CD8-positive, alpha-beta memory T cell (primary cell): ENCODE results near the gene SOX5. TPM values are rescaled to one million over a fixed set of nuclear protein-coding genes. Genes with fewer than 3 reads are reported as not detected.
"Not testable (repeated sequence)": the region's sequence is repeated elsewhere in the genome, so short reads cannot be mapped to it uniquely, and the experiment has no call there.

ENCODE experiments used
- CTCF ChIA-PET: fragments of 350-600 bp; sonication (Branson Sonifier 250); formaldehyde crosslinking; loops from one replicate; lab custom pipeline; 2021; ENCODE audit warnings: antibody characterized with exemption; lab: Charles Lee
- POLR2A ChIA-PET: fragments of 350-600 bp; sonication (Branson Sonifier 250); formaldehyde crosslinking; loops from one replicate; lab custom pipeline; 2021; ENCODE audit warnings: antibody characterized with exemption; lab: Charles Lee
- DNase-seq, 5 donors: peaks; one replicate each; pipeline versions ENCODE4 v3.0.0 to v3.0.0-alpha.2; 2020 to 2022; ENCODE audit warnings: mixed read lengths in 1 of 5
- H3K27ac ChIP-seq: one replicate; pipeline ENCODE4 v1.7.0; 2013; ENCODE audit warnings: low read depth, mild to moderate bottlenecking, low read length, moderate library complexity
- H3K27me3 ChIP-seq: 2 replicates; pipeline ENCODE4 v1.7.0; 2013; ENCODE audit warnings: low read length, mild to moderate bottlenecking; ENCODE audit not compliant: insufficient read depth, poor library complexity, severe bottlenecking
- H3K36me3 ChIP-seq: 2 replicates; pipeline ENCODE4 v1.7.0; 2013; ENCODE audit warnings: mild to moderate bottlenecking, low read length, moderate library complexity; ENCODE audit not compliant: insufficient read depth
- H3K4me1 ChIP-seq: 2 replicates; pipeline ENCODE4 v1.7.0; 2013; ENCODE audit warnings: mild to moderate bottlenecking, low read length, moderate library complexity; ENCODE audit not compliant: insufficient read depth
- H3K4me3 ChIP-seq: 2 replicates; pipeline ENCODE4 v1.7.0; 2013; ENCODE audit warnings: mild to moderate bottlenecking, low read length
- H3K9me3 ChIP-seq: 2 replicates; pipeline ENCODE4 v1.7.0; 2013; ENCODE audit warnings: mild to moderate bottlenecking, low read length
- H3K27ac Mint-ChIP-seq, 8 donors: one replicate each; pipeline ENCODE4 v1.8.0; 2020 to 2021; ENCODE audit warnings: mixed read lengths in 8 of 8, mild to moderate bottlenecking in 6 of 8, inconsistent platforms in 3 of 8, moderate library complexity in 3 of 8
- H3K27me3 Mint-ChIP-seq, 2 donors: one replicate each; pipeline ENCODE4 v1.8.0; 2020 to 2021; ENCODE audit warnings: mixed read lengths in 2 of 2, mild to moderate bottlenecking in 1 of 2, moderate library complexity in 1 of 2
- H3K36me3 Mint-ChIP-seq, 3 donors: one replicate each; pipeline ENCODE4 v1.8.0; 2020 to 2021; ENCODE audit warnings: mixed read lengths in 3 of 3, inconsistent platforms in 1 of 3, mild to moderate bottlenecking in 1 of 3
- H3K4me1 Mint-ChIP-seq, 3 donors: one replicate each; pipeline ENCODE4 v1.8.0; 2020 to 2021; ENCODE audit warnings: mixed read lengths in 3 of 3, inconsistent platforms in 1 of 3, mild to moderate bottlenecking in 1 of 3
- H3K4me3 Mint-ChIP-seq, 7 donors: one replicate each; pipeline ENCODE4 v1.8.0; 2020 to 2021; ENCODE audit warnings: mixed read lengths in 7 of 7, mild to moderate bottlenecking in 6 of 7, moderate library complexity in 4 of 7, inconsistent platforms in 2 of 7
- H3K9me3 Mint-ChIP-seq, 5 donors: one replicate each; pipeline ENCODE4 v1.8.0; 2020 to 2022; ENCODE audit warnings: mixed read lengths in 5 of 5, mild to moderate bottlenecking in 3 of 5, moderate library complexity in 2 of 5, inconsistent platforms in 1 of 5
- polyA plus RNA-seq: library from polyadenylated mRNA; unstranded; fragments of 300-500 nt; fragmentation: Illumina TruSeq; gene quantifications from one replicate; pipeline ENCODE4 v1.2.3, GENCODE V29; 2021
- total RNA-seq, 2 experiments: library from RNA; stranded (reverse); gene quantifications; one replicate each; pipeline ENCODE4 v1.2.3, GENCODE V29; 2021

Gene SOX5
- total and polyA plus RNA-seq, 3 experiments from 2014 or later, result 0.13 to 0.18 TPM; not detected in 1

GRCh38 chr12:23885394-23885793 lies 64.1 kb downstream of the SOX5 start:
- Mint-ChIP-seq H3K4me3 (no peak overlapping the region), H3K36me3 (no peaks in the 10 kb centered on the region), H3K27me3 (no peaks in the 10 kb centered on the region), H3K27ac (no peak overlapping the region), H3K9me3 (peaks cover 0 to 4% (median 0%) of the 10 kb centered on the region in 5 donors), H3K4me1 (no peaks in the 10 kb centered on the region)
- POLR2A ChIA-PET, result no interaction called here
- H3K27ac ChIP-seq, result no peak overlapping the region
- no peaks in the 10 kb centered on the region for H3K4me1 ChIP-seq
- H3K36me3 ChIP-seq, result no peaks in the 10 kb centered on the region
- DNase-seq, result no peak
- no peaks in the 10 kb centered on the region for H3K9me3 ChIP-seq
- H3K4me3 ChIP-seq, result no peak overlapping the region
- no peaks in the 10 kb centered on the region for H3K27me3 ChIP-seq
- CTCF ChIA-PET, result no interaction called here

GRCh38 chr12:23884909-23885308 lies 64.6 kb downstream of the SOX5 start:
- H3K27me3 ChIP-seq, result no peaks in the 10 kb centered on the region
- CTCF ChIA-PET, result no interaction called here

GRCh38 chr12:23880988-23881387 lies 68.5 kb downstream of the SOX5 start:
- no peaks in the 10 kb centered on the region for H3K36me3 ChIP-seq
- no peaks in the 10 kb centered on the region for H3K9me3 ChIP-seq
- H3K9me3 Mint-ChIP-seq, result peaks cover 0 to 5% (median under 1%) of the 10 kb centered on the region in 5 donors
- H3K4me1 ChIP-seq, result no peaks in the 10 kb centered on the region
- no peak overlapping the region for H3K27ac ChIP-seq
- DNase-seq, result no peak
- ChIA-PET CTCF (no interaction called here), POLR2A (no interaction called here)
- no peak overlapping the region for H3K4me3 Mint-ChIP-seq
- H3K27ac Mint-ChIP-seq, result no peak overlapping the region
- no peak overlapping the region for H3K4me3 ChIP-seq
- no peaks in the 10 kb centered on the region for H3K4me1 Mint-ChIP-seq
- H3K27me3 ChIP-seq, result no peaks in the 10 kb centered on the region
- no peaks in the 10 kb centered on the region for H3K27me3 Mint-ChIP-seq
- no peaks in the 10 kb centered on the region for H3K36me3 Mint-ChIP-seq

More at GRCh38 chr12:23884909-23885308, 64.6 kb downstream of the SOX5 start:
- Mint-ChIP-seq H3K4me3 (no peak overlapping the region), H3K36me3 (no peaks in the 10 kb centered on the region), H3K27ac (no peak overlapping the region), H3K9me3 (peaks cover 0 to 4% (median 0%) of the 10 kb centered on the region in 5 donors), H3K27me3 (no peaks in the 10 kb centered on the region), H3K4me1 (no peaks in the 10 kb centered on the region)
- no peak overlapping the region for H3K4me3 ChIP-seq
- no peaks in the 10 kb centered on the region for H3K36me3 ChIP-seq
- no peaks in the 10 kb centered on the region for H3K4me1 ChIP-seq
- POLR2A ChIA-PET, result no interaction called here
- no peak overlapping the region for H3K27ac ChIP-seq
- DNase-seq, result no peak
- H3K9me3 ChIP-seq, result no peaks in the 10 kb centered on the region

- H3K4me1 Mint-ChIP-seq, POLR2A ChIA-PET, H3K4me3 Mint-ChIP-seq, H3K27me3 ChIP-seq, H3K9me3 ChIP-seq, H3K27me3 Mint-ChIP-seq, H3K27ac ChIP-seq, H3K27ac Mint-ChIP-seq, DNase-seq, CTCF ChIA-PET, H3K4me3 ChIP-seq, H3K36me3 ChIP-seq, H3K4me1 ChIP-seq, H3K36me3 Mint-ChIP-seq: not testable (repeated sequence)
- peaks cover 0 to 20% (median 2%) of the 10 kb centered on the region in 5 donors for H3K9me3 Mint-ChIP-seq
Observed at GRCh38 chr12:23876618-23877017, 72.9 kb downstream of the SOX5 start.

DNA sequence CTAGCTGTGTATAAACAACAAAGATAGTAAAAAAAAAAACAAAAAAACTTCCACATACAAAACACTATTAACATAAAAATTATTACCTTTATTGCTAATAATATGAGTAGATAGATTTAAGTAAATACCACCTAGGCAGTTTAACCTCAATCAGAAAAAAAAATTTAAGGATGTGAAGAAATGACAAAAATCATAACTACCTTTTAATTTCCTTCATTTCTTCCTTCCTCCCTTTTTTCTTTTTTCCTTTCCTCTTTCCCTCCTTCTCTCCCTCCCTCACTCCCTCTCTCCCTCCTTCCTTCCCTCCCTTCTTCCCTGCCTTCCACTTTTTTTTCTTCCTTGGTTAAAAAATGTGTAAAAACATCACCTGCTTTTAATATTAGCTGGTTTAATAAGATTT lies 81.7 kb downstream of the SOX5 start:
- POLR2A ChIA-PET, result no interaction called here
- no peak for DNase-seq

DNA sequence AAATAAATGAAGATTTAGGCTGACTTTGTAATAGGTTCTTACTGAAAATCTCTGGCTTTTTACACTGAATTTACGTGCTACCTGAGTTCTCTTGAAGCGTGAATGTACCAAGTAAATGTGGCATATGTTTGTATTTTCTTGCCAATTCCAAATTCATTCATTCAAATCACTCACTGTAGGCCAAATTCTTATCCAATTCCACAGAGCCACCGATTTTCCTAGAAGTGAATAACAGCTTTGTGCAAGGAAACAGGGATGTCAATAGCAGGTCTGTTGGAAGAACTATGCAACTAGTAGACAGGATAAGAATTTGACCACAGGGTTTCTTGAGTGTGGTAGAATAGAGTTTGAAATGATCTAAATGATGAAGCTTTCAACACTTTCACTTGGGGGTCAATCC lies 86.8 kb downstream of the SOX5 start:
- no peaks in the 10 kb centered on the region for H3K36me3 ChIP-seq
- H3K4me1 Mint-ChIP-seq, result no peaks in the 10 kb centered on the region
- H3K27ac ChIP-seq, result no peak overlapping the region
- peaks cover 2 to 8% (median 5%) of the 10 kb centered on the region in 5 donors for H3K9me3 Mint-ChIP-seq
- DNase-seq, result no peak
- H3K4me3 Mint-ChIP-seq, result no peak overlapping the region
- H3K27me3 ChIP-seq, result no peaks in the 10 kb centered on the region
- ChIA-PET CTCF (no interaction called here), POLR2A (no interaction called here)
- H3K27me3 Mint-ChIP-seq, result no peaks in the 10 kb centered on the region
- no peaks in the 10 kb centered on the region for H3K4me1 ChIP-seq
- H3K9me3 ChIP-seq, result no peaks in the 10 kb centered on the region
- no peak overlapping the region for H3K27ac Mint-ChIP-seq
- H3K4me3 ChIP-seq, result no peak overlapping the region
- H3K36me3 Mint-ChIP-seq, result no peaks in the 10 kb centered on the region

More for the DNA sequence above, 81.7 kb downstream of the SOX5 start:
- H3K4me3 Mint-ChIP-seq, result no peak overlapping the region
- Histone ChIP-seq H3K9me3 (no peaks in the 10 kb centered on the region), H3K36me3 (no peaks in the 10 kb centered on the region), H3K4me3 (no peak overlapping the region), H3K27me3 (no peaks in the 10 kb centered on the region), H3K4me1 (no peaks in the 10 kb centered on the region), H3K27ac (no peak overlapping the region)
- no peaks in the 10 kb centered on the region for H3K36me3 Mint-ChIP-seq
- H3K4me1 Mint-ChIP-seq, result no peaks in the 10 kb centered on the region
- peaks cover 2 to 8% (median 4%) of the 10 kb centered on the region in 5 donors for H3K9me3 Mint-ChIP-seq
- CTCF ChIA-PET, result no interaction called here
- H3K27me3 Mint-ChIP-seq, result no peaks in the 10 kb centered on the region
- H3K27ac Mint-ChIP-seq, result no peak overlapping the region

GRCh38 chr12:23860019-23860418 lies 89.5 kb downstream of the SOX5 start:
- H3K9me3 Mint-ChIP-seq, result peaks cover 2 to 23% (median 6%) of the 10 kb centered on the region in 5 donors
- CTCF ChIA-PET, result no interaction called here
- no peak overlapping the region for H3K27ac ChIP-seq
- no peak for DNase-seq
- no peaks in the 10 kb centered on the region for H3K4me1 Mint-ChIP-seq
- H3K27ac Mint-ChIP-seq, result no peak overlapping the region
- POLR2A ChIA-PET, result no interaction called here
- no peaks in the 10 kb centered on the region for H3K4me1 ChIP-seq
- H3K36me3 Mint-ChIP-seq, result no peaks in the 10 kb centered on the region
- H3K4me3 Mint-ChIP-seq, result no peak overlapping the region
- no peaks in the 10 kb centered on the region for H3K27me3 ChIP-seq
- H3K36me3 ChIP-seq, result no peaks in the 10 kb centered on the region
- no peaks in the 10 kb centered on the region for H3K9me3 ChIP-seq
- H3K27me3 Mint-ChIP-seq, result no peaks in the 10 kb centered on the region
- no peak overlapping the region for H3K4me3 ChIP-seq

- no peaks in the 10 kb centered on the region for H3K36me3 Mint-ChIP-seq
- H3K4me3 ChIP-seq, result no peak overlapping the region
- POLR2A ChIA-PET, result no interaction called here
Observed at GRCh38 chr12:23857178-23857577, 92.3 kb downstream of the SOX5 start.

DNA sequence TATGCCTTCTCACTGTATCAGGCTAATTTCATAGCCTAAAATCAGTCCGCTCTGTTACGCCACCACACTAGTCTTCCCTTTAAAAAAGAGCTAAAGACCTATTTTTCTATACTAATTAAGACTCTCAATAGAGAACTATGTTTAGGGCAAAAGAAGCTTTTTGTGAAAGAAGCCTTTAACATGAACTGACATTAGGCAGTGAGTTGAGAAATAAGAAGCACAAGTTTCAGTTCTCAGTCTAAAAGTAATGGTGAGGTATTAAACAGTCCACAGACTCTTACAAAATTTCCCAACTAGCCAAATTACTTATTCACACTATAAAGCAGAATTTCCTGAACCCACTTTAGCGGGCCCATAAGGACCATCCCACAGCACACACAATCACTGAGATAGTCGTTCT lies 93.7 kb downstream of the SOX5 start:
- no peaks in the 10 kb centered on the region for H3K27me3 ChIP-seq
- POLR2A ChIA-PET, result no interaction called here
- peaks cover 2 to 27% (median 5%) of the 10 kb centered on the region in 5 donors for H3K9me3 Mint-ChIP-seq

More at GRCh38 chr12:23857178-23857577, 92.3 kb downstream of the SOX5 start:
- no peaks in the 10 kb centered on the region for H3K4me1 Mint-ChIP-seq
- no peak overlapping the region for H3K4me3 Mint-ChIP-seq
- CTCF ChIA-PET, result no interaction called here
- no peaks in the 10 kb centered on the region for H3K9me3 ChIP-seq
- DNase-seq, result no peak
- no peak overlapping the region for H3K27ac ChIP-seq
- no peaks in the 10 kb centered on the region for H3K27me3 ChIP-seq
- H3K27me3 Mint-ChIP-seq, result no peaks in the 10 kb centered on the region
- H3K4me1 ChIP-seq, result no peaks in the 10 kb centered on the region
- H3K27ac Mint-ChIP-seq, result no peak overlapping the region
- no peaks in the 10 kb centered on the region for H3K36me3 ChIP-seq
- peaks cover 2 to 27% (median 5%) of the 10 kb centered on the region in 5 donors for H3K9me3 Mint-ChIP-seq

More for the DNA sequence above, 93.7 kb downstream of the SOX5 start:
- H3K9me3 ChIP-seq, result no peaks in the 10 kb centered on the region
- no peak for DNase-seq
- CTCF ChIA-PET, result no interaction called here
- Mint-ChIP-seq H3K4me3 (no peak overlapping the region), H3K4me1 (no peaks in the 10 kb centered on the region), H3K27ac (no peak overlapping the region), H3K36me3 (no peaks in the 10 kb centered on the region), H3K27me3 (no peaks in the 10 kb centered on the region)
- no peaks in the 10 kb centered on the region for H3K36me3 ChIP-seq
- no peak overlapping the region for H3K27ac ChIP-seq
- H3K4me1 ChIP-seq, result no peaks in the 10 kb centered on the region
- no peak overlapping the region for H3K4me3 ChIP-seq
